ENCODE data around the gene SAPCD2.

SAPCD2 gene

DNA sequence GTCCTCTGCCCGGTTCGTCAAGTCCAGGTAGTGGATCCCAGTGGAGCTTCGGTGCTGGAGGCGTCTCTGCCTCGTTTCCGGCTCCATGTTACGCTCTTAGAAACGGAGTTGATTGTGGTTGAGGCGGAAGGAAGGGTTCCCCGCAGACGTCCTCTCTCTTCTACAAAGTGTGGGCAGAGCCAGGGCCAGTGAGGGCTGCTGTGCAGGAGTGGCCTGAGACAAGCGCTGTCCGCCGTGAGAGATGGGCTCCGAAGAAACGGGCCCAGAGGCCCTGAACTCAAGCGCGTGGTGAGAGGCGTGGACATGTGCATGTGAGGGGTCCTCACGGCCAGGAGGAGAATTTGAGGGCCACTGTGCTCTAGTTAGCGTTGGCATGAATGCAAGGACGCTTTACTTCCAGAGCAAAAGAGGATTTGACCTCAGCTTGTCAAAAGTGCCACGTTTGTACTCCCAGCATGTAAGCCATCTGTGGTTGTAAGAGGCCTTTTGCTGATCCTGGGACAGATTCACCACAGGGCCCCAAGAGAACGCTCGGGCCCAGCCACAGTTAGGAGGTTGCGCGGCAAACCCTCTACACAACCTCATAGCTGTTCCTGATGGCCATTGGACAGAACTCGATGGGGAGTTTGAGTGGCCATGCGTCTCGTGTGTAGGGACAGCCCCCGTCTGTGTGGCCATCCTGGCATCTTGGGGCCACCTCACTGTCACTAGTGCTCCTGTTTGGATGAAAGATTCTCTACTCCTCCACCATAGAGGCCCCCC lies 26.6 kb upstream of the SAPCD2 start:
- Mint-ChIP-seq H3K4me1 (peaks cover 12% of the 10 kb centered on the region), H3K27me3 (no peaks in the 10 kb centered on the region), H3K36me3 (peaks cover 24% of the 10 kb centered on the region), H3K4me3 (no peak overlapping the region), H3K27ac (no peak overlapping the region), H3K9me3 (no peaks in the 10 kb centered on the region)
- ATAC-seq (ENCODE audit: low read depth) (no peak), DNase-seq (ENCODE audit: low spot score in 2 of 2) (no peak)

DNA sequence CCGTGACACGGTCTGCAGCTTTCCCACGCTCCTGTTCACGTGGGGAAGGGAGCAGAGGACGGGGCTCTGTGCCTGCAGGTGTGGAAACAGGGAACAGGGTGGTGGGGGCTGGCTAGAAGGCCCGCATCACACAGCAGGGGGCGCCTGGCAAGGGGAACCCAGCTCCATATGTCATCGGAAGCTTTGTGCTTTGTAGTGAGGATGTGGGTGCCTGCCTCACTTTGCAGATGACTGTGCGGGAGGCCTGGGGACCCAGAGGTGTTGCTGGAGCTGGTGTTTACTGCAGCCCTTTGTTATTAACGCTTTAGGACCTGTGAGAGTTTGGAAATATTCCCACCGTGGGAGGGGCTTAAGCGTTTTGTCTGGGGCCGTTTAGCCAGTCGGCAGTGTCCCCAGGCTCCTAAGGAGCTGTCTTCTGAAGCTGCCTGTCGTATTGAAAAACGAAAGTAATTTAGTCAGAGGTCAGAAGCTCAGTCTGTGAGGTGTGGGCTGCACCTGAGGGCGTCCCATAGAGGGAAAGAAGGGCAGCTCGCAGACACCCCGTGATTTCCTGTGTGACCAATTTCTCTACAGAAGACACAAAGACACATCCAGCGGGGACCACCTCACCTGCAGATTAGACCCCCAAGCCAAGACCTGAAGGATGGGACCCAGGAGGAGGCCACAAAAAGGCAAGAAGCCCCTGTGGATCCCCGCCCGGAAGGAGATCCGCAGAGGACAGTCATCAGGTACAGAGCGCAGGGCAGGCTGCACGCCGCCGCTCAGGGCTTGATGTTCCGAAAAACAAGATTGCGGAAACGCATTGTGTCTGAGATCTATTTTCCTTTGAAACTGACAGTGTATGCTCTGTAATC lies 25.5 kb upstream of the SAPCD2 start:
- Mint-ChIP-seq H3K27ac (peak overlapping the region; percentile 74), H3K9me3 (no peaks in the 10 kb centered on the region), H3K4me3 (peak overlapping the region; percentile 83), H3K27me3 (no peaks in the 10 kb centered on the region), H3K36me3 (peaks cover 26% of the 10 kb centered on the region), H3K4me1 (peaks cover 14% of the 10 kb centered on the region)
- DNase-seq (ENCODE audit: low spot score in 2 of 2), result peak in 1 of 2 donors; percentile 63
- peak; percentile 99 for ATAC-seq (ENCODE audit: low read depth)

DNA sequence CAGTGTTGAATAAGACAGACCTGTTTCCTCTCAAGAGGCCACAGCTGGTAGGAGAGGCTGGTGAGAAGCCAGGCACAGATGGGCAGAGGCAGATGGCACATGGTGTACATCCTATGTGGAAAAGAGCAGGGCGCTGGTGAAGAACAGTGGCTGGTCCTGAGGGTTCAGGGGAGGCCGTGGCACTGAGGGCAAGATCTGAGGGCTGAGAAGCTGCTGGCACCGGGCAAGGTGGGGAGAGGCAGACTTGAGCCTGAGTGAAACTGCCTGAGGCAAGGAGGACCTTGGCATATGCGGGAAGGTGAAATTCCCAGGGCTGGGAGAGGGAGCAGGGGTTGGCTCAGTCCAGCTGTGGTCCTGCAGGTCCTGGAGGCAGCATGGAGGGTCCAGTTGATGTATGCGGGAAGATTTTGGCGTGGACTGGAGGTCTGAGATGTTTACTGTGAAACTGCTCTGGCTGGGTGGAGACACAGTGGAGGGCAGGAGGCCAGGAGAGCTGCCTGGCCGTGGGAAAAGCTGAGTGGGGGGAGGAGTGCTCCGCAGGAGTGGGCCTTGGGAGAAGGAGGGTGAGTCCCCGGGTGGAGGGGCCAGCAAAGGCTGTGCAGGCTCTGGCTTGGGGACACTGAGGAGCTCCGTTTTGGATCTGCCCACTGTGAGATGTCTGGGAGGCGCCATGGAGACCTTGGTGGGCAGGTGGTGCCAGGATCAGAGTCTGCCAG lies 19.0 kb upstream of the SAPCD2 start:
- no peaks in the 10 kb centered on the region for H3K9me3 Mint-ChIP-seq
- DNase-seq (ENCODE audit: low spot score in 2 of 2) (no peak), ATAC-seq (ENCODE audit: low read depth) (no peak)
- H3K4me1 Mint-ChIP-seq, result peaks cover 30% of the 10 kb centered on the region
- peaks cover 13% of the 10 kb centered on the region for H3K36me3 Mint-ChIP-seq
- H3K27me3 Mint-ChIP-seq, result no peaks in the 10 kb centered on the region
- no peak overlapping the region for H3K4me3 Mint-ChIP-seq
- H3K27ac Mint-ChIP-seq, result peak overlapping the region; percentile 2

DNA sequence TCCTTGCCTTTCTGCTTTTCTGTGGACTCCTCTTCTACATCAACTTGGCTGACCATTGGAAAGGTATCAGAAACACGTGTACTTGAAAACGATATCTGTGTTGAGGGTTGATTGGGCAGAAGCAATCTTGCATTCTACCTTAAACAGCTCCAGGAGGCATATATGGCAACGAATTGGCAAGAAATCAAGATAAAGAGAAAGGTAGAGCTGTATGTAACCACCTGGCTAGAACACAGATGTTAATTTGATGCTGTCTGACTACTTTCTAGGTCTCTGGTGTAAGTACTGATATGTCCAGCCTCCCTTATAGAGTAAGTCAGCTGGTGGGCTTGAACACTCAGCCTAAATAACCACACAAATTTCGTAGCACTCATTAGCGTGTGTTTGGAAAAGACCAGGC lies 17.8 kb upstream of the SAPCD2 start:
- no peak for DNase-seq (ENCODE audit: low spot score in 2 of 2)
- Mint-ChIP-seq H3K36me3 (peaks cover 11% of the 10 kb centered on the region), H3K4me3 (peak overlapping the region; percentile 86), H3K4me1 (peaks cover 31% of the 10 kb centered on the region), H3K27me3 (no peaks in the 10 kb centered on the region), H3K27ac (peak overlapping the region; percentile 84), H3K9me3 (no peaks in the 10 kb centered on the region)
- no peak for ATAC-seq (ENCODE audit: low read depth)

DNA sequence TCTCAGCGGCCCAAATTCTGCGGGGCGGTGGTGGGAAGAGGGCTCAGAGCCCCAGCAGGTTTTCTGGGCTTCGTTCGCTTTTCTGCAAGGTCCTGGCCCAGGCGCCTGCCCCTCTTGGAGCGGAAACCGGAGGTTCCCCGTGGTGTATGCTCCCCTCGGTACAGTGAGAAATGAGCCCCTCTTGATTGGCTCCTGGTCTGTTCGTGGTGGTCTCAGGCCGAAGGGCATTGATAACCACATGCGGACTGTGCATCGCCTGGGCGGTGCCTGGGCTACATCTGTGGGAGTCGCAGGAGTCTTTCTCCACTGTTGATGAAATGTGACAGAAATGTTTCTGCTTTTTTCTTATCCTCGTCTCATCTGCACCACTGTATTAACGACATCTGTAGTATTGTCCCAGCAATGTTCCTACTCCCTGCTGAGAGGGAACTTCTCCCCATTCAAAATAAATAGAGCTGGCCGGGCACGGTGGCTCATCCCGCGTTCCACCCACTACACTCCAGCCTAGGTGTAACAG lies 17.1 kb upstream of the SAPCD2 start:
- peak overlapping the region; percentile 86 for H3K4me3 Mint-ChIP-seq
- H3K27me3 Mint-ChIP-seq, result no peaks in the 10 kb centered on the region
- H3K27ac Mint-ChIP-seq, result peak overlapping the region; percentile 84
- no peaks in the 10 kb centered on the region for H3K9me3 Mint-ChIP-seq
- peaks cover 31% of the 10 kb centered on the region for H3K4me1 Mint-ChIP-seq
- ATAC-seq (ENCODE audit: low read depth) (no peak), DNase-seq (ENCODE audit: low spot score in 2 of 2) (no peak)
- peaks cover 11% of the 10 kb centered on the region for H3K36me3 Mint-ChIP-seq

DNA sequence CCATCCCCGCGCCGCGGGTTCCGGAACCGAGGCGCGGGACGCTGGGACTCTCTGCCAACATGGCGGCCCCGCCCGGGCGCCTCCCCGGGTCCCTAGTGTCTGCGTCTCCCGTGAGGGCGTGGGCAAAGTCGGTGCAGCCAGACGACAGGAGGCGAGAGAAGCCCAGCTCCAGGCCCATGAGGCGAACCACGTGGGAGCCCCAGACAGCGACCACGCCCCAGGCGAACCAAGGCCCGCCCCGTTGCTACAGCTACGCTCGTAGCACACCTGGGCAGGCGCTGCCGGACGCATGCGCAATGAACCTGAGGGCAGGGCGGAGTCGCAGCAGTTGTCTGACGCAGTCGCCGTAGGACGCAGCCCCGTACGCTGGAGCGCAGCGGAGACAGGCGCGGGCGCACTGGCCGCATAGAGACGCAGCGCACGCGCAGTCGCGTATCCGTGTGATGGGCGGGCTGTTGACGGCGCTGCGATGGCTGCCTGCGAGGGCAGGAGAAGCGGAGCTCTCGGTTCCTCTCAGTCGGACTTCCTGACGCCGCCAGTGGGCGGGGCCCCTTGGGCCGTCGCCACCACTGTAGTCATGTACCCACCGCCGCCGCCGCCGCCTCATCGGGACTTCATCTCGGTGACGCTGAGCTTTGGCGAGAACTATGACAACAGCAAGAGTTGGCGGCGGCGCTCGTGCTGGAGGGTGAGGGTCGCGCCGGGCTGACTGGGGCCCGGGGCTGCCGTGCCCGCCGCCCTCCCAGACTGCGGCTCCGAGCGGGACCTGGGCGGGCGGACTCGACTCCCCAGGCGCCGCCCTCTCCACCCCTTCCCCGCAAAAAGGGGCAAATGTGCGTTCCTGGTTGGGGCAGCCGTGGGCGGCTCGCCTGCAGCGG lies 16.4 kb upstream of the SAPCD2 start, which contains the start of gene MAN1B1:
Gene MAN1B1 (plus strand): TSS at position 455 of the 878 bp plus-strand sequence. CDS start 15 bp downstream, at position 470.
- ATAC-seq (ENCODE audit: low read depth), result peak; percentile 76
- H3K9me3 Mint-ChIP-seq, result no peaks in the 10 kb centered on the region
- peaks cover 31% of the 10 kb centered on the region for H3K4me1 Mint-ChIP-seq
- H3K36me3 Mint-ChIP-seq, result peaks cover 9% of the 10 kb centered on the region
- H3K27me3 Mint-ChIP-seq, result no peaks in the 10 kb centered on the region
- peak within 1 kb of the TSS; percentile 88 for H3K27ac Mint-ChIP-seq
- H3K4me3 Mint-ChIP-seq, result peak within 1 kb of the TSS; percentile 91
- peak; percentile 95 to 98 for DNase-seq (ENCODE audit: low spot score in 2 of 2)

DNA sequence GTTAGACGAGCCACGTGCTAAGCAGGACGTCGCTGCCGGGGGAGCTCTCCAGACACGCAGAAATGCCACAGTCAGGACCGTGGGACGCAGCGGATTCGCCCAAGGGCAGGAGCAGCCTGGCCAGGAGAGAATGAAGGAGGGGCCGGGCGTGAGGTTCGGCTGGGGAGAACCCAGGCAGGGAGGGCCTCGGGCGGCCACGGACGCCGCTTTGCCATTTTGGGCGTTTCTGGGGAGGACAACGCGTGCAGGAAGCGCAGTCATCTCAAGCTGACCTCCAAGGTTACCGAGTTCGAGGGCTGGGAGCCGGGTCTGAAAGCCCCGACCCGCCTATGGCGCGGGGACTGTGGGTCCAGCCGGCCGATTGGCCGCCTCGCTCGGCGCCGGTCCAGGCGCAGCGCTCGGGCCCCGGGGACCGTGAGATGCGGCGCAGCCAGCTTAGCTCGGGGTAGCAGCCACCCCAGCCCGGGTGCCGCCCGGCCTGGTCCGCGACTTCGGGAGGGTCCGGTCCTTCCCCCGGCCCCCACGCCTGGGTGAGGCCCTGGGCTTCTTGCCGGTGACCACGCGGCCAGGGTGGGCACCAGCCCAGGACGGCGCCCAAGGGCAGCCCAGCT lies 15.7 kb upstream of the SAPCD2 start:
- H3K36me3 Mint-ChIP-seq, result peaks cover 6% of the 10 kb centered on the region
- DNase-seq (ENCODE audit: low spot score in 2 of 2) (no peak), ATAC-seq (ENCODE audit: low read depth) (peak; percentile 2)
- H3K9me3 Mint-ChIP-seq, result no peaks in the 10 kb centered on the region
- peaks cover 29% of the 10 kb centered on the region for H3K4me1 Mint-ChIP-seq
- H3K27me3 Mint-ChIP-seq, result no peaks in the 10 kb centered on the region
- H3K27ac Mint-ChIP-seq, result peak overlapping the region; percentile 88
- H3K4me3 Mint-ChIP-seq, result peak overlapping the region; percentile 91

DNA sequence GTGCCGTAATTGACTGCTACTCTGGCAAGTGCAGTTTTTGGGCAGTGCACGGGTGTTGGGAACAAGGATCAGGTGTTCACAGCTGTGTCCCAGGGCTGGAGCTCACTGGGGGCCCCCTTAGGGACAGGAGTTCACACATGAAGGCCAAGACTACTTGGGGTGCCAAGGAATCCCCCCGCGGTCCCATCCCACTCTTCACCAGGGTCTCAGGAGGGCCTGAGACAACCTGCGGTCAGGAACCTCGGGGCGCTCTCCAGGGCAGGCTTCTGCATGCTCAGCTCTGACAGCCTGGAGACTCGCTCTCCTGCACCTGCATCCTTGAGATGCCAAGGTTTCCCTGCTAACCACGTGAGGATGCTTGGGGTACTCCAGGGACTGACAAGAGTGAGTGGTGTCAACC lies 14.2 kb upstream of the SAPCD2 start:
- ATAC-seq (ENCODE audit: low read depth) (no peak), DNase-seq (ENCODE audit: low spot score in 2 of 2) (no peak)
- Mint-ChIP-seq H3K36me3 (peaks cover 8% of the 10 kb centered on the region), H3K4me1 (peaks cover 28% of the 10 kb centered on the region), H3K27ac (no peak overlapping the region), H3K4me3 (no peak overlapping the region), H3K27me3 (no peaks in the 10 kb centered on the region), H3K9me3 (no peaks in the 10 kb centered on the region)

DNA sequence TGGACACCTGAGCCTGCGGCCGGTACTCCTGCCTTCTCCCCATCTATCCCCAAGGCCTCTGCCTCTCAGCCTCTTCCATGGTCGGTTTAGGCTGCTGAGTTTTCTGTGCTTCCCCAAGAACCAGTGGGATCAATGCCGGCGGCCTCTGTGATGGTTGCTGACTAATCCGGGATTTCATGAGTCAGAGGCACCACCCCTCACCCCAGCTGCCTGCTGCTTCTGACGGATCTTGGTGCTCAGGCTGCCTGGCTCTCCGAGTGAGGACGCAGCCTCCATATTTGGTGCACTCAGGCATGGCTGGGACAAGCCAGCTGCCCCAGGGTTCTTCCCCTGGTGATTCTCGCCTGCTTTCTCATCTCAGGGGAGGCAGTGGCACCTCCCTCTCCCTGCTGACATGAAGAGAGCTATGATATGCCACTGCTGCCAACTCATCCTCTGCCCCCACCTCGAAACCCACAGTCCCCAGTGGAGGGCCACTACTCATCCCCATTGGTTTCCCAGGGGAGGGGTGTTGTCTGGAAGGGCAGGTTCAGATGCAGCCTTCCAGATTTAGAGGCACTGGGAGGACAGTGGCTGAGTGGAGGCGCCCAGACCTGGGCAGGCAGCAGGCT lies 13.1 kb upstream of the SAPCD2 start:
- ATAC-seq (ENCODE audit: low read depth), result no peak
- no peaks in the 10 kb centered on the region for H3K9me3 Mint-ChIP-seq
- no peaks in the 10 kb centered on the region for H3K27me3 Mint-ChIP-seq
- no peak overlapping the region for H3K4me3 Mint-ChIP-seq
- no peak overlapping the region for H3K27ac Mint-ChIP-seq
- H3K4me1 Mint-ChIP-seq, result peaks cover 20% of the 10 kb centered on the region
- DNase-seq (ENCODE audit: low spot score in 2 of 2), result no peak
- H3K36me3 Mint-ChIP-seq, result peaks cover 3% of the 10 kb centered on the region

DNA sequence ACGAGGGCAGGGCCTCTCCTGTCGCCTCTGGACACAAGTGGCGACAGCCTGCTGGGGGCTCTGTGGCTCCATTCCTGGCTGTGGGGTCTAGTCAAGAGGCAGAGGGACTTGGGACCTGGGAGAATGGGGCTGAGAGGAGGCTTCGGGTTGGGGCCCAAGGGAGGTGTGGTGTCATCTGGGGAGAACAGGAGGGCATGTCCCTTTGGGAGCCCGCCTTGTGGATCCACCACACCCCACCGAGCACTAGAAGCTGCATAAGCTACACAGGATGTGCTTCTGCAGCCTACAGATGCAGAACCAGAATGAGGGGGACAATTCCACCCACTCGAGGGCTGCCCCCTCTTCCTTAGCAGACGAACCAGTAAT lies 12.6 kb upstream of the SAPCD2 start:
- DNase-seq (ENCODE audit: low spot score in 2 of 2) (no peak), ATAC-seq (ENCODE audit: low read depth) (no peak)
- Mint-ChIP-seq H3K27me3 (no peaks in the 10 kb centered on the region), H3K4me3 (no peak overlapping the region), H3K36me3 (peaks cover 3% of the 10 kb centered on the region), H3K4me1 (peaks cover 15% of the 10 kb centered on the region), H3K9me3 (no peaks in the 10 kb centered on the region), H3K27ac (no peak overlapping the region)

DNA sequence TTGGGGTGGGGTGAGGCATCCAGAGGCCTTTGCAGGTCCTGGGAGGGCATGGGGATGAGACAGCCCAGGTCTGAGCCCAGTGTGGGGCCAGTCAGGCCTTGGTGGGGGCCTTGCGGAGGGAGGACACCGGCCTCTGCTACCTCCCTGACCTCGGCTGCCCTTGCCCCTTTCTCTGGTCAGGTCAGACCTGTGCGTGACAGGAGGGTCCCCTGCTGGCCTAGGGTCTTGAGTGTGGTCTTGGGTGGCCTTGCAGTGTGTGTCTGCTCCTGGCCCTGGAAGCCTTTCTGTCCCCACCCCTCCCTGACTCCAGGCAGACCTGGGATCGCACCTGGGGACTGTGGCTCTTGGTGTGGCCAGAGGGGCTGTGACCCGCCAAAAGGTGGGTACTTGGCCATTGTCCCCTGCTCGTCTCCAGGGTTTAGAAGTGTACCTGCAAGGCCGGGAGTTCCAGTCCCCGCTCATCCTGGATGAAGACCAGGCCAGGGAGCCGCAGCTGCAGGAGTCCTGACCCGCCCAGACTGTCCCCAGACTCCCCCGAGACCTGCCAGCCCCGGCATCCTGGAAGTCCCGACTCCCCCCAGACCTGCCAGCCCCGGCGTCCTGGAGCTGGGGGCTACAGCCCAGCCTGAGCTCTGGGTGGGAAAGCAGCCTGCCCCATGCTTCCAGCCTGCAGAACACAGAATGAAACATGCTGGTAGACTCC lies 12.0 kb upstream of the SAPCD2 start:
- H3K27ac Mint-ChIP-seq, result no peak overlapping the region
- H3K27me3 Mint-ChIP-seq, result no peaks in the 10 kb centered on the region
- peaks cover 3% of the 10 kb centered on the region for H3K36me3 Mint-ChIP-seq
- ATAC-seq (ENCODE audit: low read depth) (no peak), DNase-seq (ENCODE audit: low spot score in 2 of 2) (no peak)
- peaks cover 10% of the 10 kb centered on the region for H3K4me1 Mint-ChIP-seq
- no peak overlapping the region for H3K4me3 Mint-ChIP-seq
- H3K9me3 Mint-ChIP-seq, result no peaks in the 10 kb centered on the region

Data from memory B cell (primary cell).